Testis (tissue), 2 donors: ENCODE measurements around the gene STAT3.

ENCODE experiments used
- CTCF ChIP-seq, 3 experiments: fragments of 450-650 bp in 2 of 3; fragments of 200-600 bp in 1 of 3; sonication (generic) in 1 of 3; IDR thresholded peaks; one replicate each; pipeline ENCODE4 v1.5.1; 2016 to 2019; ENCODE audit warnings: antibody characterized with exemption in 3 of 3, mild to moderate bottlenecking in 2 of 3, moderate library complexity in 1 of 3
- POLR2A ChIP-seq: fragments of 450-650 bp; IDR thresholded peaks from one replicate; pipeline ENCODE4 v1.6.1; 2017; ENCODE audit warnings: antibody characterized with exemption, mild to moderate bottlenecking, moderate library complexity

GRCh38 chr17:42403150-42403549 is 14.9 kb upstream of the STAT3 start:
- TF ChIP-seq CTCF (IDR thresholded peaks at IDR 0.05) (no peak), POLR2A (no peak)
